ENCODE results near the gene UROD. TPM values are rescaled to one million over a fixed set of nuclear protein-coding genes. Genes with fewer than 3 reads are reported as not detected.

Gene UROD
- total RNA-seq, 1 experiment from 2014 or later, result 54.3 TPM

DNA sequence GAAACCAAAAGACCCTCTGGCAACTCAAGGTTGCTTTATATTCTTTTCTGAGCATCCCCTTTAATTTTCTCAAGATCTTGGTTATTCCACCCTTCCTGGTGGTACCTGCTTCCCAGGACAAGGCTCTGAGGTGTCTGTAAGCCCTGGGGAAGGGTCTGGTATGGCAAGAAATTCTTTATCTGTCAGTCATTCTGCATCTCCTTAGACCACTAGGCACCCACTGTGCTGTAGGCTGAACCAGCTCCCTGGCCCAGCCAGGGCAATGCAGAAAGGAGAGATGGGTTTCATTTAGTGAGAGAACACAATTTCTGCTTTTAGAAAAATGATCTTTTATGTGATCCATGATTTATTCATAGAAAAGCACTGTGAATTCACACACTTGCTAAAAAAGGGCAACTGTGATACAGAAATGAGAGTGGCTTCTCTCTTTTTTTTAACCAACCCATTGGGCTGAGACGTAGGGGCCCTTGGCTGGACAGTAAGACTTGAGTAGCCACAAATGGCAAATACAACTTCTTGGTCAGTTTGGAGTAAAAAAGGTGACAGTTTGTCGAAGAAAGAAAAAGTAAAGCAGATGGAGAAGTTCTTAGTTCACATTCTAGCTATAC is 4.1 kb downstream of the UROD start:
- H3K27me3 Mint-ChIP-seq (ENCODE audit: insufficient read depth, unreplicated experiment), result no peaks in the 10 kb centered on the region
- no peaks in the 10 kb centered on the region for H3K9me3 Mint-ChIP-seq (ENCODE audit: unreplicated experiment)
- no TSS peak for BruUV-seq (replicated peaks)
- Histone ChIP-seq H3K4me1 (peaks cover 4% of the 10 kb centered on the region; the same call in 1 of the 2 replicates), H3K36me3 (ENCODE audit: control insufficient read depth, insufficient read depth, low read length) (no peaks in the 10 kb centered on the region), H3K27me3 (replicated peaks; ENCODE audit: control insufficient read depth, insufficient read depth, low read length) (no peaks in the 10 kb centered on the region), H3K9me3 (no peaks in the 10 kb centered on the region), H3K4me3 (ENCODE audit: low read depth, low read length) (no peak overlapping the region)
- intact Hi-C loops (cut with micrococcal nuclease; ENCODE audit: unreplicated experiment), result loop anchor here (10.0 kb wide), 2 partner anchors 189 to 559 kb away; partner anchors contain the start of gene ZSWIM5
- DNase-seq, result no peak
- TF ChIP-seq, protein P1, sequence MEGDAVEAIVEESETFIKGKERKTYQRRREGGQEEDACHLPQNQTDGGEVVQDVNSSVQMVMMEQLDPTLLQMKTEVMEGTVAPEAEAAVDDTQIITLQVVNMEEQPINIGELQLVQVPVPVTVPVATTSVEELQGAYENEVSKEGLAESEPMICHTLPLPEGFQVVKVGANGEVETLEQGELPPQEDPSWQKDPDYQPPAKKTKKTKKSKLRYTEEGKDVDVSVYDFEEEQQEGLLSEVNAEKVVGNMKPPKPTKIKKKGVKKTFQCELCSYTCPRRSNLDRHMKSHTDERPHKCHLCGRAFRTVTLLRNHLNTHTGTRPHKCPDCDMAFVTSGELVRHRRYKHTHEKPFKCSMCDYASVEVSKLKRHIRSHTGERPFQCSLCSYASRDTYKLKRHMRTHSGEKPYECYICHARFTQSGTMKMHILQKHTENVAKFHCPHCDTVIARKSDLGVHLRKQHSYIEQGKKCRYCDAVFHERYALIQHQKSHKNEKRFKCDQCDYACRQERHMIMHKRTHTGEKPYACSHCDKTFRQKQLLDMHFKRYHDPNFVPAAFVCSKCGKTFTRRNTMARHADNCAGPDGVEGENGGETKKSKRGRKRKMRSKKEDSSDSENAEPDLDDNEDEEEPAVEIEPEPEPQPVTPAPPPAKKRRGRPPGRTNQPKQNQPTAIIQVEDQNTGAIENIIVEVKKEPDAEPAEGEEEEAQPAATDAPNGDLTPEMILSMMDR (IDR thresholded peaks at IDR 0.05; ENCODE audit: insufficient read depth in 1 of 2, low read depth in 1 of 2, low read length in 1 of 2, severe bottlenecking in 1 of 2, unreplicated experiment in 1 of 2), result no peak
- H3K27ac Mint-ChIP-seq (ENCODE audit: unreplicated experiment), result no peak overlapping the region
- H3K4me3 Mint-ChIP-seq (ENCODE audit: unreplicated experiment), result no peak overlapping the region
- H3K36me3 Mint-ChIP-seq (ENCODE audit: insufficient read depth, unreplicated experiment), result peaks cover 15% of the 10 kb centered on the region
- no peaks in the 10 kb centered on the region for H3K4me1 Mint-ChIP-seq (ENCODE audit: low read depth, unreplicated experiment)
- ChIA-PET CTCF (no interaction called here), POLR2A (no interaction called here)

DNA sequence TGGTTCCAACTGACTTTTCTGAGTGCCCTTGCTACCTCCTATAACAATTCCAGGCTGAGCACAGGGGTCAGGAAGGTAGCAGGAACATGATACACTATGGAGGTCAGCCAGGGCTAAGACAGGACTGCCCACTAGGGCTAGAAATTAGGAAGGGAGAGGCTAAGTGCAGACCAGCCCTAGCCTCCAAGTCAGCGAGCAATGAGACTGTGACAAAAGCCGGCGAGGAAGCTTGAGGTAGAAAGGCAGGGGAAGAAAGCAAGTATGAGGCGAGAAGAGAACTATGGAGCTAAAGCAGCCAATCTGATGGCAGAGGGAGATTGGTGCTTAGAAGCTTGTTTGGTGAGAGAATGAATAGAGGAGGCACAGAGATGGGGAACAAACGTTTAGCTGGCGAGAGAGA is 4.7 kb downstream of the UROD start:
- BruUV-seq (replicated peaks), result no TSS peak
- H3K36me3 Mint-ChIP-seq (ENCODE audit: insufficient read depth, unreplicated experiment), result peaks cover 15% of the 10 kb centered on the region
- no peak overlapping the region for H3K4me3 Mint-ChIP-seq (ENCODE audit: unreplicated experiment)
- TF ChIP-seq, protein P1 (IDR thresholded peaks at IDR 0.05; ENCODE audit: insufficient read depth in 1 of 2, low read depth in 1 of 2, low read length in 1 of 2, severe bottlenecking in 1 of 2, unreplicated experiment in 1 of 2), result no peak
- POLR2A ChIA-PET, result no interaction called here
- H3K27ac Mint-ChIP-seq (ENCODE audit: unreplicated experiment), result no peak overlapping the region
- DNase-seq, result no peak
- Histone ChIP-seq H3K9me3 (no peaks in the 10 kb centered on the region), H3K4me1 (no peaks in the 10 kb centered on the region), H3K36me3 (ENCODE audit: control insufficient read depth, insufficient read depth, low read length) (no peaks in the 10 kb centered on the region), H3K27me3 (replicated peaks; ENCODE audit: control insufficient read depth, insufficient read depth, low read length) (no peaks in the 10 kb centered on the region), H3K4me3 (ENCODE audit: low read depth, low read length) (no peak overlapping the region)
- H3K4me1 Mint-ChIP-seq (ENCODE audit: low read depth, unreplicated experiment), result no peaks in the 10 kb centered on the region
- H3K9me3 Mint-ChIP-seq (ENCODE audit: unreplicated experiment), result no peaks in the 10 kb centered on the region
- no peaks in the 10 kb centered on the region for H3K27me3 Mint-ChIP-seq (ENCODE audit: insufficient read depth, unreplicated experiment)
- intact Hi-C loops (cut with micrococcal nuclease; ENCODE audit: unreplicated experiment), result loop anchor here (10.0 kb wide), 2 partner anchors 188 to 558 kb away; partner anchors contain the start of gene ZSWIM5
- CTCF ChIA-PET, result interaction anchor here (2.3 kb wide), 1 partner anchor 283 kb away, joined by 14 read pairs; no protein-coding TSS in a partner anchor

DNA sequence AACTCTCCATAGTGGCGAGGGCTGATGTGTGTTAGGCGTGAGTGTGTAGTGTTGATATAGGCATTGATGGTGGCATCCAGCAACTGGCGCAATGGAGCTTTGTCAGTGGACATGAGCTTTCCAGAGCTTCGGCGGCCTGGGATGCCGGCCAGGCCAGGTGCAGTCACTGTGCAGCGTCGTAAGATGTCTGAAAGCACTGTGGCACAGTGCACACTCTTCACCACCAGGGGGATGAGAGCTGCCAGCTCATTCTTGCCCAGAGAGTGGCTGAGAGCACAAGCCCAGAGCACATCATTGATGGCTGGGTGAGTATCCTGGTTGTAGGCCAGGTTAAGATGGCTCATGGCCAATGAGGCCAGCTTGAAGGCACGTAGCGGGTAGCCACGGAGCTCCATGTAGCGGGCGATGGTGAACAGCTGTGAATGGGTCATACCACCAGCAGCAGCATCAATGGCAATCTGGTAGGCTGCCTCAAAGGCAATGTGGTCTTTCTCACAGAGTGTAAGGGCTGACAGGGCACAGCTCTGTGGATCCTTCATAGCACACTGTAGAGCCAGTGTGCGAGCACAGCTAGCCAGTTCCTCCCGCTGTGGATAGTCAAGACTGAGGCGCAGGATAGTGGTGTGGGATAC is 6.7 kb downstream of the UROD start:
- H3K9me3 ChIP-seq, result no peaks in the 10 kb centered on the region
- TF ChIP-seq, protein P1 (IDR thresholded peaks at IDR 0.05; ENCODE audit: insufficient read depth in 1 of 2, low read depth in 1 of 2, low read length in 1 of 2, severe bottlenecking in 1 of 2, unreplicated experiment in 1 of 2), result peak; percentile 65 to 86
- BruUV-seq (replicated peaks), result no TSS peak
- no peaks in the 10 kb centered on the region for H3K4me1 ChIP-seq
- H3K4me3 Mint-ChIP-seq (ENCODE audit: unreplicated experiment), result no peak overlapping the region
- H3K4me1 Mint-ChIP-seq (ENCODE audit: low read depth, unreplicated experiment), result no peaks in the 10 kb centered on the region
- H3K4me3 ChIP-seq (ENCODE audit: low read depth, low read length), result no peak overlapping the region
- no peak overlapping the region for H3K27ac Mint-ChIP-seq (ENCODE audit: unreplicated experiment)
- no peaks in the 10 kb centered on the region for H3K36me3 ChIP-seq (ENCODE audit: control insufficient read depth, insufficient read depth, low read length)
- ChIA-PET CTCF (interaction anchor here (0.5 to 2.3 kb wide), 10 partner anchors 12 to 474 kb away, joined by 3 to 16 read pairs (median 5); no protein-coding TSS in a partner anchor), POLR2A (interaction anchor here (0.5 kb wide), 1 partner anchor 285 kb away, joined by 4 read pairs; no protein-coding TSS in a partner anchor)
- peak; percentile 56 to 63 for DNase-seq
- no peaks in the 10 kb centered on the region for H3K27me3 ChIP-seq (replicated peaks; ENCODE audit: control insufficient read depth, insufficient read depth, low read length)
- intact Hi-C loops (cut with micrococcal nuclease; ENCODE audit: unreplicated experiment), result loop anchor here (1.0 to 10.0 kb wide), 4 partner anchors 186 to 556 kb away; partner anchors contain the start of gene ZSWIM5
- H3K36me3 Mint-ChIP-seq (ENCODE audit: insufficient read depth, unreplicated experiment), result peaks cover 10% of the 10 kb centered on the region
- no peaks in the 10 kb centered on the region for H3K27me3 Mint-ChIP-seq (ENCODE audit: insufficient read depth, unreplicated experiment)
- H3K9me3 Mint-ChIP-seq (ENCODE audit: unreplicated experiment), result no peaks in the 10 kb centered on the region

Measured in Caco-2 (cell line).